Measurements from ENCODE around the gene RERE. TPM values are rescaled to one million over a fixed set of nuclear protein-coding genes. Genes with fewer than 3 reads are reported as not detected.
"Not testable (repeated sequence)": the region's sequence is repeated elsewhere in the genome, so short reads cannot be mapped to it uniquely, and the experiment has no call there.

RERE gene
- total RNA-seq, 1 donor from 2014 or later, result 1,626 TPM

DNA sequence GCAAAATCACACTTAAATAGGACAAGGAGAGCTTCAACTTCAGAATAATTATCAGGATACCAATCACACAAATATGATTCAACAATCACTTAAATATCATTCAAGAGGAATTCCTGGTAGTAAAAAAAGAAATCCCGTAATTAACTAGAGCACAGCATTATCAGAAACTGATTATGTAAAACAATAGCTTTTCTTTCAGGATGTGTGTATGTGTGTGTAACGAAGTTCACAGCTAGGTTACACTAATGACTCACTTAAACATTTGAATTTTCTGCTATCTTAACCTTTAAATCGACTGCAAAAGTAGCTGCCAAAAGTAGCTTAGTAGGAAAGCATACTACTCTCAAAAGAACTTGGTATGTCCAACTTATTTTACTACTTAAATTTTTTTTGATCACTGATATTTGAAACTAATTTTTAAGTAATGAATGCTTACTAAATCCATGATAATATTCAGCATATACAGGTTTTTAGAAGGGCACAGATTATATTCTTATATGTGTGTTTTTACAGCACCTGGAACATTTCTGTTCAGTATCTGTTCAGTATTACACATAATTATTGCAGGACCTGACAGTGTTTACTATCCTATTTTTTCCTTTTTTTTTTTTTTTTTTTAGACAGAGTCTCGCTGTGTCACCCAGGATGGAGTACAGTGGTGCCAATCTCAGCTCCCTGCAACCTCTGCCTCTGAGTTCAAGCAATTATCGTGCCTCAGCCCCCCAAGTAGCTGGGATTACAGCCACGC, 4.2 kb downstream of the RERE start:
- DNase-seq (ENCODE audit: low spot score in 2 of 2) (no peak), FAIRE-seq (no peak)

GRCh38 chr1:8812081-8812480, 5.4 kb downstream of the RERE start:
- no peak for DNase-seq (ENCODE audit: low spot score in 2 of 2)
- no peak for FAIRE-seq

GRCh38 chr1:8810987-8811386, 6.5 kb downstream of the RERE start:
- FAIRE-seq (no peak), DNase-seq (ENCODE audit: low spot score in 2 of 2) (no peak)

DNA sequence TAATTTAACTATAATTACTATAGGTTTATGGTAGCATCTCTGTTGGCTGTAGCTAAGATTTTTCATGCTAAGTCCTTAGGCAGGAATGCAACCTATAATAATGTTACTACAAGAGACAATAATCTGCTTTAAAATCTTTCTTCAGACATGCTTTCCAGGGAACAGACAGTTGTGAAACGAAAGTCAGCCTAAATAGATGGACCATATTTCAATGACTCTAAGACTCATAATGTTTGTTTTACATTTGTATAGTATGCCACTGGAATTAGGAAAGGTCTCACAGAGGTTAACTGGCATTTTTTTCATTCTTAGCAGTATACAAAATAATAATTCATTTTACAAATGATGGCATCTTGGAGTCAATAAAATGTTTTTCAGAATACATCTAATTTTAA, 8.1 kb downstream of the RERE start:
- FAIRE-seq (no peak), DNase-seq (ENCODE audit: low spot score in 2 of 2) (no peak)

GRCh38 chr1:8807004-8807403, 10.4 kb downstream of the RERE start:
- DNase-seq (ENCODE audit: low spot score in 2 of 2), result no peak
- FAIRE-seq, result no peak

- DNase-seq (ENCODE audit: low spot score in 2 of 2) (no peak), FAIRE-seq (no peak)
These were observed 17.0 kb downstream of the RERE start for GRCh38 chr1:8800416-8800815.

DNA sequence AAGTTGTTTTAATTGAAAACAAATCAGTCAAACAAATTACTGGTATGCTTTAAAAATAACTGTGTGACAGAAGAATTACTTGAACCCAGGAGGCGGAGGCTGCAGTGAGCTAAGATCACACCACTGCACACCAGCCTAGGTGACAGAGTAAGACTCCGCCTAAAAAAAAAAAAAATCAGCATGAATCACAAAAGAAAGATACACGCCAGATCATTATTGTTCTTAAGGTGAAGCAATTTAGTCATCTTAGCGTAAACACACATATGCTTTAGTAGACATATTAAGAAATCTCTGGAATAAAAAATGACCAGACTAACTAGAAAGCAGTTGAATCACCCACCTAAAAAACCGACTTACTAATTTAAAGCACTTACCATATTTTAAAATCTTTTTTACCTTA, 20.2 kb downstream of the RERE start:
- DNase-seq (ENCODE audit: low spot score in 2 of 2) (no peak), FAIRE-seq (no peak)

DNA sequence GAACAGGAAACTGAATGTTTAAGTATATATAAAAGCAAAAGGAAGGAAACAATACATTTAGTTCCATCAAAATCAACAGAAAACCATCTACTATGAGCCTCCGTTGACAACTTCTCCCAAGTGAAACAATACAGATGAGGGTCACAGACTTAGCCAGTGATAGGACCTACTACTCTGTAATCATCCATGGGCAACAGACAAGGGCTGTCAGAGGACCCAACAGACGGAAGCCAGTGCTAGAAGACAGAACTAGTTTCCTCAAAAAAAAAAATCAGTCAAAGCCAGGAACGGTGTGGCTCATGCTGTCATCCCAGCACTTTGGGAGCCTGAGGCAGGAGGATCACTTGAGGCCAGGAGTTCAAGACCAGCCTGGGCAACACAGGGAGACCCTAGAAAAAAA, 20.6 kb downstream of the RERE start:
- no peak for FAIRE-seq
- DNase-seq (ENCODE audit: low spot score in 2 of 2), result no peak

DNA sequence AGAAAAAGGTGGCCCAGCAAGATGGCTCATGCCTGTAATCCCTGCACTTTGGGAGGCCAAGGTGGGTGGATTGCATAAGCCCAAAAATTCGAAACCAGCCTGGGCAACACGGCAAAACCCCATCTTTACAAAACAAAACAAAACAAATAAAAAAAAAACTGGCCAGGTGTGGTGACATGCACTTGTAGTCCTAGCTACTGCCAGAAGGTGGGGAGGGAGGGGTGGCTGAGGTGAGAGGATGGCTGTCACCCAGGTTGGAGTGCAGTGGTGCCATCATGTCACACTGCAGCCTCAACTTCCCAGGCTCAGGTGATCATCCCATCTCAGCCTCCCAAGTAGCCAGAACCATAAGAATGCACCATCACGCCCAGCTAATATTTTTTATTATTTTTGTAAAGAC, 22.8 kb downstream of the RERE start:
- FAIRE-seq (no peak), DNase-seq (ENCODE audit: low spot score in 2 of 2) (no peak)

DNA sequence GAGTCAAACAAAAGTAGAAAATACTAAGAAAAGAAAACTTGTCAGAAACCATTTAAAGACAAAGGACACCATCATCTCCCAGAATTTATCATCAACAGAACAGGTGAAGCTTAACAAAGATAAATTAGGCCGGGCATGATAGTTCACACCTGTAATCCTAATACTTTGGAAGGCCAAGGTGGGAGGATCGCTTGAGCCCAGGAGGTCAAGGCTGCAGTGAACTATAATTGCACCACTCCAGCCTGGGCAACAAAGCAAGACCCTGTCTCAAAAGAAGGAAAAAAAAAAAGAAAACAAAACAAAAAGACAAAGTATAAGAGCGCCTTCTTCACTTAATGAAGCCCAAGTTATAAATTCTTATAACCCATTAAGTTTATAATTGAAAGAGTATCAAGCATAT, 25.6 kb downstream of the RERE start:
- no peak for FAIRE-seq

DNA sequence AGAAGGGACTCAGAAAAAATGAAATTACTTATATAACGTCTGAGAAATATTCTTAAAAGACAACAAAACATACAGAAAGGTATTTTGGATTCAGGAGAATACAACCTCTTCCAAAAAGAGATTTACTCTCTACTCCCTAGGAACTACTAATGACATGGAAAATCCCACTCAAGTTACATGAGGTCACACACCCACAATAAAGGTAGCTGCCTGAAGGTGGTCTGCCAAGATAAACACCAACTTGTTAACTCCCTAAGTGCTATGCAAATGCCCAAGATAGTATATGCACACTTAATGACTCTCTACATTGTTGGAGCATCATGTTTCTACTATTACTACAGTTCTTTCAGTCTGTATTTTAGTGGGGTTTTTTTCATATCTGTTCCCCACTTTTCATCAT, 26.5 kb downstream of the RERE start:
- FAIRE-seq, result no peak
- no peak for DNase-seq (ENCODE audit: low spot score in 2 of 2)

More for the DNA sequence above, 25.6 kb downstream of the RERE start:
- DNase-seq (ENCODE audit: low spot score in 2 of 2), result no peak

GRCh38 chr1:8790478-8790877, 27.0 kb downstream of the RERE start:
- DNase-seq (ENCODE audit: low spot score in 2 of 2), result no peak
- FAIRE-seq, result no peak

DNA sequence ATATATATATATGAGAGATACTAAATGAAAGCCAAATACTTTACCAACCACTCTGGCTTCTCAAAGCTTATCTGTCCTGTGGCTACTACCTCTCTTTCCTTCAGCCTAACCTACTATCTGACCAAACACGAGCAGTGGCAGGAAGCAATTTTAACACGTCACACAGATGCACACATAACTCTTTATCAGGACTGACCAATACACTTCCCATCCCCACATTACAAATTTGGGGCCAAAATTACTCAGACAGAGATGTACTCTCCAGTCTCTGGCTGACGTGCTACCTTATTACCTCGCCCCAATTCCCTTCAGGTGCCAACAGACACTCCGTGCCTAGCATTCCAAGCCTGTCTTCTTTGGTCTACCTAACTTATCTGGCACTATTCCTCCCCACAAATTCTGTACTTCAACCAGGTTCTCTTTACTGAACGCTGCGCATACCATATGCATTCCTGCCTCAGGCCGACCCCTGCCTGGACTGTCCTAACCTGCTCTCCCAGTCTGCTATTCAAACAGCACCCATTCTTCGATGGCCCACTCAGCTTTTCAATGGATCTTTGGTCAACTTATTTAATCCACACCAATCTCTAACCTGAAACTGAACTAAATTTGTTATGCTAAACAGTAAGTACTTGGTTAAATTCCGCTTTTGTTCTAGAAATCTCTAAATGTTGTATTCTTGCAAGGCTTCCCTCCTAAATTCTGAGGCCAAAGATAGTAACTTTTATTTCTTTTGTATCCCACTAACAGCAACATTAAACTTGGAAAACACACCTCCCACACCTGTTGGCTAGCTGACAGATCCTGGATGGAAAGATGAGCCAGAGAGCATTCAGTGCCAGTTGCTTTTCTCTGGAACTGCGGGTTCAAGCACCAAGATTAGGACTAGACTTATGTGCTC, 27.9 kb downstream of the RERE start:
- FAIRE-seq, result no peak
- DNase-seq (ENCODE audit: low spot score in 2 of 2), result no peak

- FAIRE-seq, result no peak
These were observed 30.2 kb downstream of the RERE start for GRCh38 chr1:8787218-8787617.

GRCh38 chr1:8786204-8786603, 31.2 kb downstream of the RERE start:
- not testable (repeated sequence) for FAIRE-seq; DNase-seq (ENCODE audit: low spot score in 2 of 2)

More at GRCh38 chr1:8787218-8787617, 30.2 kb downstream of the RERE start:
- DNase-seq (ENCODE audit: low spot score in 2 of 2), result no peak

DNA sequence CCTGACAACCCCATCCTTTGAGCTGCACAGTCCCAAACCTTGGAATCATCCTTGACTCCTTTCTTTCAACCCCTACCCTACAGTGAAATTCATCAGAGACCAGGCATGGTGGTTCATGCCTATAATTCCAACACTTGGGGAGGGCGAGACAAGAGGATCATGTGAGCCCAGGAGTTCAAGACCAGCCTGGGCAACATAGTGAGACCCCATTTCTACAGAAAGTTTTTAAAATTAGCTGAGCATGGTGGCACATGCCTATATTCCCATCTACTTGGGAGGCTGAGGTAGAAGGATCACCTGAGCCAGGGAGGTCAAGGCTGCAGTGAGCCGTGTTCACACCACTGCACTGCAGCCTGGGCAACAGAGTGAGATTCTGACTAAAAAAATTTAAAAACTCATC, 34.5 kb downstream of the RERE start:
- no peak for DNase-seq (ENCODE audit: low spot score in 2 of 2)
- no peak for FAIRE-seq

- DNase-seq (ENCODE audit: low spot score in 2 of 2) (no peak), FAIRE-seq (no peak)
These were observed 35.3 kb downstream of the RERE start for GRCh38 chr1:8782001-8782620.

DNA sequence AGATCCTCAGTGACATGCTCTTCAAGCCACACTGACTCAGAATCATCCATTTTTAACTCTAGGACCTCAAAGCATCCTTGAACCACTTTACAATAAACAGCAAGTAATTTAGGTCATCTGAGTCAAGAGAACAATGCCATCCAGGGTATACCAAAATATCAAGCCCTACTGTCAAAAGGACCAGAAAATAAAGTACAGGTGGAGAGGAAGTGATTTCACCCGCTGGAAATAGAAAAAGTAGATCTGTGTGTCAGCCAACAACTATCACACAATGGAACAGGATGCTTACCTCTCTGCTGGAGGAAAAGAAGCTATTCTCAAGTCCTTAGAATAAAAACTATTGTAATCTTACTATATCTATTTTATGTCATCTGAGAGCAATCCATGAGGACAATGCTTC, 37.0 kb downstream of the RERE start:
- DNase-seq (ENCODE audit: low spot score in 2 of 2), result no peak
- FAIRE-seq, result no peak

DNA sequence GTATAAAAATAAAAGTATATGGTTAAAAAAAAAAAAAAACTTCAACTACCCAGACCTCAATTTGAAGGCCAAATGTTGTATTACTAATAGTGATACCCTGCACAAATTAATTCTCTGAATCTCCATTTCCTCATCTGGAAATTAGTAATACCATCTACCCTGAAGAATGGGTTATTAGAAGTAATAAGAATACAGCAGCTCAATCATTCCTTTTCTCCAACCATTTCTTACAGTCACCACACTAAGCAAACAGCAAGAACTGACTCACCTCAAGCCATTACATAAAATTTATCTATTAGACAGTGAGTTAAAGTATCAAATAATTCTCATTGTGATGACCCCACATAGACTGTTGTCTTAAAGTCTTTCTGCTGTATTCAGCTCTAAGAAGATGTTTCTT, 39.6 kb downstream of the RERE start:
- DNase-seq (ENCODE audit: low spot score in 2 of 2), result no peak
- FAIRE-seq, result no peak

DNA sequence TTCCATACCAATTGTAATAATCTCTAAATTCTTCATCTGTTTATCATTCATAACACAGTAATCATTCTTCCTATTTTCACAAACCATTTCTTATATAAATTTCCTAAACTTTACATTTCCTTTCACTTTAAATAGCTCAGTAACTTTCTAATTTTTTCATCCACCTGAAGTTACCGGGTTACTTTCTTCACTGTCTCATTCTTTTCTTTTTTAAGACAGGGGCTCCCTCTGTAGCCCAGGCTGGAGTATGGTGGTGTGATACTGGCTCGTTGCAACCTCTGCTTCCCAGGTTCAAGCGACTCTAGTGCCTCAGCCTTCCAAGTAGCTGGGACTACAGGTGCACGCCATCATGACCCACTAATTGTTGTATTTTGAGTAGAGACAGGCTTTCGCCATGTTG, 41.3 kb downstream of the RERE start:
- DNase-seq (ENCODE audit: low spot score in 2 of 2) (no peak), FAIRE-seq (no peak)

DNA sequence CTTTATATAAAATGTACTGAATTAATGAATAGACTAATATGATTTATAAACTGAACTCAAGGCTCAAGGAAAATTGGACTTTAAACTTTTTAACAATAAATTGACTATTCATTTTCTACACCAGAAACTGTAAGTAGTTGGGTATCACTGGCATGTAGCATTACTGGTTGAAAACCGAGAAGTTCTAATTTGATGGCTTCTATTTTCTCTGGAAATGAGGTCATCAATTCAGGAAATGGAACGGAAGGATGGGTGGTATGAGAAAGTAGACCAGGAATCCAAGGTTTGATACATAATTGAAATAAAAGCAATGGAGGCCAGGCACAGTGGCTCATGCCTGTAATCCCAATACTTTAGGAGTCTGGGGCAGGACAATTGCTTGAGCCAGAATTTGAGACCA, 50.4 kb downstream of the RERE start:
- no peak for DNase-seq (ENCODE audit: low spot score in 2 of 2)
- FAIRE-seq, result no peak
